ENCODE data around the gene KCNV2. TPM values are rescaled to one million over a fixed set of nuclear protein-coding genes. Genes with fewer than 3 reads are reported as not detected.
A peak's percentile ranks its signal among the peaks of the same experiment; 100 is the strongest.

Gene KCNV2
- total and polyA plus RNA-seq, 7 donors, result not detected

DNA sequence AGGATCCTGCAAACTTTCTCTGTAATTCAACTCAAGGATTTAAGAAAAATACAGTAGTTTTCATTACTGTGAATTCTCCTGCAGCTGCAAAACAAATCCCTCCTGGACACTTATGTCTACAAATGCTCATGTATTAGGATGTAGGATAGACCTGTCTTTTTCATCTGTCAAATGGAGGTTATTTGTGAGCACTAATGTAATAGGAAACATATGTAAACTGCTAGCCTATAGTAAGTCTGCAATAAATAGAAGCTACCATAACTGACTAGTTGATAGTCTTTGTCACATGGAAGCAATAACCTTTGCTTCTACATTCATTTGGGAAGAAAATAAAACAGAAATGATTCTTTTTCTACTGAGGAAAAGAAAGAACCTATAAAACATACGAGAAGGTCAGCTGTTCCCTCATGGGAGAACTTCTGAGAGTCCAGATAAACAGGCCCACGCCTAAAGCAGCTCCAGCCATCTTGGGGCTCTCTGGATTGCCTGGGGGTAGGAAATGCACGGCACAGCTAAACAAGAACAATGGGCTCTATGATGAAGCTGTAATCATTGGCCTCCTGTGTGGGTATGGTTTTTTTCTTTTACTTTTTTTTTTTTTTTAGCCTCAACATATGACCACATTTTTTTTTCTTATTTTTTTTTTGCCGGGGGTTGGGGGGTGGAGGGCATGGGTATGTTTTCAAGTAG is 6.2 kb downstream of the KCNV2 start:
- 75 to 82% methylated on average over 4 of the region's 4 CpGs for WGBS, 2 donors
- intact Hi-C loops (cut with DNase I), result no loop called here
- H3K36me3 ChIP-seq, result no peaks in the 10 kb centered on the region
- H3K27ac ChIP-seq, result no peak overlapping the region
- TF ChIP-seq EP300 (IDR thresholded peaks at IDR 0.05) (no peak), POLR2AphosphoS5 (IDR thresholded peaks at IDR 0.05) (no peak), POLR2A (IDR thresholded peaks at IDR 0.05) (no peak)
- TF ChIP-seq, protein P1, sequence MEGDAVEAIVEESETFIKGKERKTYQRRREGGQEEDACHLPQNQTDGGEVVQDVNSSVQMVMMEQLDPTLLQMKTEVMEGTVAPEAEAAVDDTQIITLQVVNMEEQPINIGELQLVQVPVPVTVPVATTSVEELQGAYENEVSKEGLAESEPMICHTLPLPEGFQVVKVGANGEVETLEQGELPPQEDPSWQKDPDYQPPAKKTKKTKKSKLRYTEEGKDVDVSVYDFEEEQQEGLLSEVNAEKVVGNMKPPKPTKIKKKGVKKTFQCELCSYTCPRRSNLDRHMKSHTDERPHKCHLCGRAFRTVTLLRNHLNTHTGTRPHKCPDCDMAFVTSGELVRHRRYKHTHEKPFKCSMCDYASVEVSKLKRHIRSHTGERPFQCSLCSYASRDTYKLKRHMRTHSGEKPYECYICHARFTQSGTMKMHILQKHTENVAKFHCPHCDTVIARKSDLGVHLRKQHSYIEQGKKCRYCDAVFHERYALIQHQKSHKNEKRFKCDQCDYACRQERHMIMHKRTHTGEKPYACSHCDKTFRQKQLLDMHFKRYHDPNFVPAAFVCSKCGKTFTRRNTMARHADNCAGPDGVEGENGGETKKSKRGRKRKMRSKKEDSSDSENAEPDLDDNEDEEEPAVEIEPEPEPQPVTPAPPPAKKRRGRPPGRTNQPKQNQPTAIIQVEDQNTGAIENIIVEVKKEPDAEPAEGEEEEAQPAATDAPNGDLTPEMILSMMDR (IDR thresholded peaks at IDR 0.05), result no peak
- H3K4me3 ChIP-seq, result no peak overlapping the region
- H3K4me1 ChIP-seq, result peaks cover 0 to 6% (median 2%) of the 10 kb centered on the region in 4 donors
- no peak for DNase-seq
- H3K27me3 ChIP-seq, result no peaks in the 10 kb centered on the region
- no peaks in the 10 kb centered on the region for H3K9me3 ChIP-seq

DNA sequence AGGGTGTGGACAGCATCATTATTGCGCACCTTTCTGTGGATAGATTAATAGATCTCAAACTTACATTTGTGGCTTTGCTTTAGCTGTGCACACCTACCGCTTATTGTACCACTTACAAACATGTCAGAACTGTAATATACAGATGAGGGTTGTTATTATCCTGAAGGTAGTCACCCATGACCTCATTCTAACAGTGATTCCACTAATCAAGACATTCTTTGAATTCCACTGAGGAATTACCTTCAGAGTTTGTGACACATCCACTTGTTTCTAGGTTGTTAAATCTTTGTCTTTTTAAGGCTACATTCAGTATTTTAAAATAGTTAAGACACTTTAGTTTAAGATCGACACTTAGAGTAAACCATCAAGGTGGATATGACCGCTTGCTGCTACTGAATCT is 7.8 kb downstream of the KCNV2 start:
- Histone ChIP-seq H3K4me3 (no peak overlapping the region), H3K36me3 (no peaks in the 10 kb centered on the region), H3K27ac (no peak overlapping the region), H3K9me3 (no peaks in the 10 kb centered on the region), H3K27me3 (no peaks in the 10 kb centered on the region), H3K4me1 (peaks cover 0 to 6% (median 2%) of the 10 kb centered on the region in 4 donors)
- TF ChIP-seq EP300 (IDR thresholded peaks at IDR 0.05) (no peak), POLR2A (IDR thresholded peaks at IDR 0.05) (no peak), POLR2AphosphoS5 (IDR thresholded peaks at IDR 0.05) (no peak)
- TF ChIP-seq, protein P1 (IDR thresholded peaks at IDR 0.05), result no peak
- DNase-seq, result no peak
- 78 to 96% methylated on average over 4 of the region's 4 CpGs for WGBS, 2 donors
- intact Hi-C loops (cut with DNase I), result no loop called here

DNA sequence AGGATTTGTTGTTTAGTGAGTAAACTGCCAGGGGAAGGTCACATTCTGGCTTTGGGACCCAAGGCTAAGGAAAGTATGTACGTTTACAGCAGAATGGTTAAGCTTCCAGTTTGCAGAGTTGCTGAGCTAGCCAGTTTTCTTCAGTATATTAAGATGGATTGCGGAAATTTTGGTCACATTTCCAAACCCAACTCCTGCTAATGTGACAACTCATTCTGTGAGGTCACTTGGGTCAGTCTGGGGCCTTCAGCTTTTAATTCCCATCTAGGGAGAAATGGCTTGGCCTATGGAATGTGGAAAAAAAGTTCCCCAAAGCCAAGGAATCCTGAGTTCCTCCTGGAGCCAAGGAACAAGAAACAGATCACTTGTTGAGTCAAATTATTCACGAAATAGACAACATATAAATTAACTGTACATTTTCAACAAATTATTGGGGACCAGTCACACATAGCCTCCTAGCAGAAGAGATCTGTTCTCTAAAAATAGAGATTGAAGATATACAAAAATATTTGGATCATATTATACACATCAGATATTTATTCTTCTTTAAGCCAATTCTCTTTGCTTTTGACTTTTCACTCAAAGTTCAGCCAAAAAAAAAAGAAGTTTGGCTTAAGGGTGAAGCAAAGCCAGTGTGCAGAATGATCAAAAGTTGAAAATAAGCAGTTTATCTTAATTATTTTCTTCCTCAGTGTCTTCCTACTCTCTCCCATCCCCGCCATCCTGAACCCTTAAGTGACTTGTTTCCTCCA is 8.8 kb downstream of the KCNV2 start:
- Histone ChIP-seq H3K27me3 (no peaks in the 10 kb centered on the region), H3K27ac (peak overlapping the region in 1 of 4 donors; percentile 9), H3K9me3 (no peaks in the 10 kb centered on the region), H3K36me3 (no peaks in the 10 kb centered on the region), H3K4me3 (no peak overlapping the region), H3K4me1 (peaks cover 0 to 6% (median 2%) of the 10 kb centered on the region in 4 donors)
- no peak for DNase-seq
- TF ChIP-seq, protein P1 (IDR thresholded peaks at IDR 0.05), result no peak
- no peak for TF ChIP-seq POLR2A (IDR thresholded peaks at IDR 0.05)
- no peak for TF ChIP-seq POLR2AphosphoS5 (IDR thresholded peaks at IDR 0.05)
- TF ChIP-seq EP300 (IDR thresholded peaks at IDR 0.05), result no peak
- 83 to 89% methylated on average over 4 of the region's 4 CpGs for WGBS, 2 donors
- intact Hi-C loops (cut with DNase I), result no loop called here

DNA sequence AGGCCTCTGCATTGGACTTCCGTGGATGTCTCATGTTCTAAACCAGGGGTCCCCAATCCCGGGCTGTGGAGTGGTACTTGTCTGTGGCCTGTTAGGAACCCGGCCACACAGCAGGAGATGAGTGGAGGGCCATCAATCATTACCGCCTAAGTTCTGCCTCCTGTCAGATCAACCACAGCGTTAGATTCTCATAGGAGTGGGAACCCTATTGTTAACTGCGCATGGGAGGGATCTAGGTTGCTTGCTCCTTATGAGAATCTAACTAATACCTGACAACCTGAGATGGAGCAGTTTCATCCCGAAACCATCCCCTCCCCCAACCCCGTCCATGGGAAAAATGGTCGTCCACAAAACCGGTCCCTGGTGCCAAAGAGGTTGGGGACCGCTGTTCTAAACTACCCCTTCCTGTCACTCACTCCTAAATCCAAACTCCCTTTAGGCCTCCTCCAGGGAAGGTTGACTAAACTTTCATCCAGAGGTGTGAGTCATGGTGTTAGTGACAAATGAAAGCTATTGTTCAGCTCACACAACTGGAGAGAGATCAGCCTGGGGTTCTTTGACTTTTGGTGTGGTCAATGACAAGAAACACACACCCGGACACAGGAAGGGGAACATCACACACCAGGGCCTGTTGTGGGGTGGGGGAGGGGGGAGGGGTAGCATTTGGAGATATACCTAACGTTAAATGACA is 9.5 kb downstream of the KCNV2 start:
- DNase-seq, result no peak
- Histone ChIP-seq H3K9me3 (no peaks in the 10 kb centered on the region), H3K4me1 (peaks cover 0 to 6% (median 2%) of the 10 kb centered on the region in 4 donors), H3K27me3 (no peaks in the 10 kb centered on the region), H3K36me3 (no peaks in the 10 kb centered on the region), H3K27ac (peak overlapping the region in 1 of 4 donors; percentile 9), H3K4me3 (no peak overlapping the region)
- intact Hi-C loops (cut with DNase I), result no loop called here
- TF ChIP-seq, protein P1 (IDR thresholded peaks at IDR 0.05), result no peak
- TF ChIP-seq POLR2A (IDR thresholded peaks at IDR 0.05) (no peak), POLR2AphosphoS5 (IDR thresholded peaks at IDR 0.05) (no peak), EP300 (IDR thresholded peaks at IDR 0.05) (no peak)
- WGBS, 2 donors, result 93% methylated on average over 13 of the region's 13 CpGs

Measured in sigmoid colon (tissue), 7 donors.